Hepatocyte (in vitro differentiated cells): Measurements from ENCODE around the gene RPL13. TPM values are rescaled to one million over a fixed set of nuclear protein-coding genes. Genes with fewer than 3 reads are reported as not detected.

ENCODE experiments used
- DNase-seq: peaks from one replicate; pipeline ENCODE4 v3.0.0-alpha.2; 2016; ENCODE audit warnings: low spot score
- H2AFZ ChIP-seq: fragments of 200-600 bp; sonication (generic); 2 replicates; pipeline ENCODE4 v1.6.0; 2016; ENCODE audit warnings: antibody characterized with exemption, mild to moderate bottlenecking
- H3K27ac ChIP-seq: fragments of 200-600 bp; sonication (generic); 2 replicates; pipeline ENCODE4 v1.5.1; 2016; ENCODE audit warnings: mild to moderate bottlenecking
- H3K27me3 ChIP-seq: fragments of 200-600 bp; sonication (generic); 2 replicates; pipeline ENCODE4 v1.6.1; 2016
- H3K36me3 ChIP-seq: fragments of 200-600 bp; sonication (generic); replicated peaks from 2 replicates; pipeline ENCODE4 v1.5.1; 2016; ENCODE audit warnings: low read depth; ENCODE audit not compliant: insufficient read depth
- H3K4me1 ChIP-seq: fragments of 200-600 bp; sonication (generic); 2 replicates; pipeline ENCODE4 v1.5.1; 2016; ENCODE audit warnings: mild to moderate bottlenecking, moderate library complexity; ENCODE audit not compliant: insufficient read depth
- H3K4me2 ChIP-seq: fragments of 200-600 bp; sonication (generic); 2 replicates; pipeline ENCODE4 v1.6.0; 2016
- H3K4me3 ChIP-seq: fragments of 200-600 bp; sonication (generic); 2 replicates; pipeline ENCODE4 v1.5.1; 2016; ENCODE audit warnings: mild to moderate bottlenecking
- H3K79me2 ChIP-seq: fragments of 200-600 bp; sonication (generic); 2 replicates; pipeline ENCODE4 v1.6.0; 2017; ENCODE audit warnings: mild to moderate bottlenecking
- H3K9me2 ChIP-seq: fragments of 200-600 bp; sonication (generic); replicated peaks from 2 replicates; pipeline ENCODE4 v1.6.0; 2017; ENCODE audit warnings: mild to moderate bottlenecking; ENCODE audit not compliant: insufficient read depth
- H3K9me3 ChIP-seq: fragments of 200-600 bp; sonication (generic); 2 replicates; pipeline ENCODE4 v1.5.1; 2016; ENCODE audit warnings: low read depth, mild to moderate bottlenecking
- H4K20me1 ChIP-seq: fragments of 200-600 bp; sonication (generic); 2 replicates; pipeline ENCODE4 v1.6.0; 2016; ENCODE audit warnings: mild to moderate bottlenecking; ENCODE audit not compliant: insufficient read depth, poor library complexity, severe bottlenecking
- EZH2 ChIP-seq: fragments of 200-600 bp; sonication (generic); IDR thresholded peaks from 2 replicates; pipeline ENCODE4 v1.6.1; 2016; ENCODE audit warnings: antibody characterized with exemption, mild to moderate bottlenecking, borderline replicate concordance
- EZH2phosphoT487 ChIP-seq: fragments of 200-600 bp; sonication (generic); IDR thresholded peaks from one replicate; pipeline ENCODE4 v1.6.1; 2018; ENCODE audit warnings: antibody characterized with exemption, mild to moderate bottlenecking, low read depth, moderate library complexity; ENCODE audit not compliant: unreplicated experiment, severe bottlenecking
- WGBS: methylation state at CpG from one replicate; pipeline ENCODE4 v1.1.6; 2016; ENCODE audit warnings: low lambda C conversion rate; ENCODE audit errors: missing lambda C conversion rate; 5-methylcytosine and 5-hydroxymethylcytosine counted together
- polyA plus RNA-seq: library from polyadenylated mRNA; unstranded; fragments of >200 nt; fragmentation: Nextera tagmentation; extraction: Ambion mirVana; gene quantifications from 2 replicates; pipeline ENCODE4 v1.2.1, GENCODE V29; 2016
- total RNA-seq: library from RNA; depleted of rRNA; stranded (reverse); fragments of >200 nt; gene quantifications from 2 replicates; pipeline ENCODE4 v1.2.3, GENCODE V29; 2014
- TF ChIP-seq, protein P1 (sequence below): fragments of 200-600 bp; sonication (generic); IDR thresholded peaks from 2 replicates; pipeline ENCODE4 v1.5.1; 2016; ENCODE audit warnings: antibody characterized with exemption, mild to moderate bottlenecking; ENCODE audit not compliant: poor library complexity

RPL13 gene
- total and polyA plus RNA-seq, 2 experiments from 2014 or later = 1,312 to 4,787 TPM

DNA sequence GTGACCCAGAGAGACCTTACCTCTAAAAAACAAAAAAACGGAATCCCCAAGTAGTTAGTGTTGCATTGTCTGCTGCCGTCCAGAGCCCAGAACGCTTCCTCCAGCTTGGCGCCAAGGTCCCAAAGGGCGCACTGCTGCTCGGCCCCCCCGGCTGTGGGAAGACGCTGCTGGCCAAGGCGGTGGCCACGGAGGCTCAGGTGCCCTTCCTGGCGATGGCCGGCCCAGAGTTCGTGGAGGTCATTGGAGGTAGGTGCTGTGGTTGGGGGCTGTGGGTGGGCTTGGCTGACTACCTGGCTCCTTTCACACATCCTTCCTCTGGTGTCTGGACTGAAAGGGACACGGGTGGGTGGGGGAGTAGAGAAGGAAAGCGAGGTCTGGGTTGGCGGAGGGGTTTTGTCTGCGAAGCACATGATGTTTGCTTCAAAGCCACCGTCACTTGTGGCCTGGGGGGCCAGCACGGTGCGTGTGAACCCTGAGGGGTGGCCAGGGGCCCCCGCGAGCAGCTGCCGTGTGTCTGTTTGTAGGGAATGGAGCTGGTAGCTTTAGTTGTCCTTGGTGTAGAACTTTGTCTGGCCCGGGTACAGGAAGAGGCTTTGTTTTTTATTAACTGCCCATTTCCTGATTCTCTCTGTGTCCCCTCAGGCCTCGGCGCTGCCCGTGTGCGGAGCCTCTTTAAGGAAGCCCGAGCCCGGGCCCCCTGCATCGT lies 28.5 kb upstream of the RPL13 start:
- TF ChIP-seq EZH2 = no peak
- TF ChIP-seq, protein P1, sequence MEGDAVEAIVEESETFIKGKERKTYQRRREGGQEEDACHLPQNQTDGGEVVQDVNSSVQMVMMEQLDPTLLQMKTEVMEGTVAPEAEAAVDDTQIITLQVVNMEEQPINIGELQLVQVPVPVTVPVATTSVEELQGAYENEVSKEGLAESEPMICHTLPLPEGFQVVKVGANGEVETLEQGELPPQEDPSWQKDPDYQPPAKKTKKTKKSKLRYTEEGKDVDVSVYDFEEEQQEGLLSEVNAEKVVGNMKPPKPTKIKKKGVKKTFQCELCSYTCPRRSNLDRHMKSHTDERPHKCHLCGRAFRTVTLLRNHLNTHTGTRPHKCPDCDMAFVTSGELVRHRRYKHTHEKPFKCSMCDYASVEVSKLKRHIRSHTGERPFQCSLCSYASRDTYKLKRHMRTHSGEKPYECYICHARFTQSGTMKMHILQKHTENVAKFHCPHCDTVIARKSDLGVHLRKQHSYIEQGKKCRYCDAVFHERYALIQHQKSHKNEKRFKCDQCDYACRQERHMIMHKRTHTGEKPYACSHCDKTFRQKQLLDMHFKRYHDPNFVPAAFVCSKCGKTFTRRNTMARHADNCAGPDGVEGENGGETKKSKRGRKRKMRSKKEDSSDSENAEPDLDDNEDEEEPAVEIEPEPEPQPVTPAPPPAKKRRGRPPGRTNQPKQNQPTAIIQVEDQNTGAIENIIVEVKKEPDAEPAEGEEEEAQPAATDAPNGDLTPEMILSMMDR = no peak
- no peak for TF ChIP-seq EZH2phosphoT487
- Histone ChIP-seq H4K20me1 (no peaks in the 10 kb centered on the region), H3K27me3 (no peaks in the 10 kb centered on the region), H3K9me2 (no peaks in the 10 kb centered on the region), H3K4me2 (no peak overlapping the region), H3K9me3 (no peaks in the 10 kb centered on the region), H2AFZ (no peak overlapping the region), H3K4me1 (no peaks in the 10 kb centered on the region), H3K27ac (no peak overlapping the region), H3K79me2 (no peaks in the 10 kb centered on the region), H3K4me3 (no peak overlapping the region), H3K36me3 (no peaks in the 10 kb centered on the region)
- WGBS = 96% methylated on average over 30 of the region's 31 CpGs
- DNase-seq = no peak

DNA sequence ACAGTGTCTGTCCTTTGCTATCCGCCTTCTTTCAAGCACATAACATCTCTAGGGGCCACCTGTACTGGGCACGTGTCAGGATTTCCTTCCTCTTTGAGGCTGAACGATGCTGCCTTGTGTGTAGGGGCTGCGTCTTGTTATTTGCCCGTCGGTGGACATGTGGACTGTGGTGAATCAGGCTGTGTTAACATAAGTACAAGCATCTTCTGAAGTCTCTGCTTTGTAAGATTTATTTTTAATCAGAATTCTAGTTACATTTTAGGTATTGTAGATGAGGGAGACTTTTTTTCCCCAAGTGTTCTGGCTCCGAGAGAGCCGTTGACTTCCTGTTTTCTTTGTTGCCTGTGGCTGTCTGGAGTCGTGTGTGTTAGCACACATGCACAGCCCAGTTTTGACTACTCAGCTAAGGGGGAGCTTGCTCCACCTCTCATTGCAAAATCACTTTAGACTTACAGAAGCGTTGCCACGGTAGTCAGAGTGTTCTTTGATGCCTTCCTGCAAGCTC lies 26.2 kb upstream of the RPL13 start:
- Histone ChIP-seq H3K27me3 (no peaks in the 10 kb centered on the region), H3K27ac (no peak overlapping the region), H3K9me2 (no peaks in the 10 kb centered on the region), H3K79me2 (no peaks in the 10 kb centered on the region), H3K4me1 (no peaks in the 10 kb centered on the region), H3K36me3 (no peaks in the 10 kb centered on the region), H2AFZ (no peak overlapping the region), H4K20me1 (no peaks in the 10 kb centered on the region), H3K4me2 (no peak overlapping the region), H3K9me3 (no peaks in the 10 kb centered on the region), H3K4me3 (no peak overlapping the region)
- TF ChIP-seq EZH2 = no peak
- DNase-seq = no peak
- WGBS = 85% methylated on average over 11 of the region's 11 CpGs

GRCh38 chr16:89536371-89536770 lies 24.1 kb upstream of the RPL13 start:
- Histone ChIP-seq H3K4me1 (no peaks in the 10 kb centered on the region), H3K36me3 (no peaks in the 10 kb centered on the region), H3K4me2 (no peak overlapping the region), H3K9me3 (no peaks in the 10 kb centered on the region), H2AFZ (no peak overlapping the region), H4K20me1 (no peaks in the 10 kb centered on the region), H3K27ac (no peak overlapping the region), H3K9me2 (no peaks in the 10 kb centered on the region), H3K79me2 (no peaks in the 10 kb centered on the region), H3K27me3 (no peaks in the 10 kb centered on the region), H3K4me3 (no peak overlapping the region)
- WGBS = 94% methylated on average over 11 of the region's 24 CpGs
- no peak for DNase-seq
- TF ChIP-seq EZH2phosphoT487 (no peak), EZH2 (no peak)
- TF ChIP-seq, protein P1 = no peak

- 94% methylated on average over 34 of the region's 36 CpGs for WGBS
- Histone ChIP-seq H4K20me1 (no peaks in the 10 kb centered on the region), H3K4me2 (no peak overlapping the region), H3K9me2 (no peaks in the 10 kb centered on the region), H3K36me3 (no peaks in the 10 kb centered on the region), H3K4me1 (no peaks in the 10 kb centered on the region), H3K9me3 (no peaks in the 10 kb centered on the region), H3K27me3 (no peaks in the 10 kb centered on the region), H3K79me2 (no peaks in the 10 kb centered on the region), H3K27ac (no peak overlapping the region), H3K4me3 (no peak overlapping the region), H2AFZ (no peak overlapping the region)
- TF ChIP-seq EZH2 (no peak), EZH2phosphoT487 (no peak)
- TF ChIP-seq, protein P1 = no peak
- no peak for DNase-seq
These were observed 23.5 kb upstream of the RPL13 start for GRCh38 chr16:89536886-89537548.
